NCI-H2196 treated with DMSO at 0.1 percent for 48 hours (cell line): ENCODE measurements around the gene CASD1.

ENCODE experiments used
- DNase-seq: peaks from one replicate; lab custom pipeline; 2025; ENCODE audit not compliant: unreplicated experiment; lab: John Stamatoyannopoulos, UW

Gene CASD1

DNA sequence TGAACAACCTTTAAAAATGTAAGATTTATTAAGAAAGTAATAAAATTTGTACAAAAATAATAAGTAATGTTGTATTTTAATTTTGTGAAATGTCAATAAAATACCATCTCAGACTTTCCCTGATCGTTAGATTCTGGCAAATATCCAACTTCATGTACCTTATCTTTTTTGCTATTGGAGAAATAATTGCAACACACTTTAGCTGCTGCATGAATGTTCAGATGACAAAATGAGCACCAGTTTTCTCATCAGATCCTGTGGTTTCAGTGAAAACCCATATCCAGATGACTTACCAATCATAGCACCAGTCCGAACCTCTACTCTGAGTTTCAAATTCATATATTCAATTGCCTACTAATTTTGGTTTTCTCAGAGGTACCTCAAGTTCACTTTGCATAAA, 69.9 kb downstream of the CASD1 start:
- DNase-seq, result no peak

DNA sequence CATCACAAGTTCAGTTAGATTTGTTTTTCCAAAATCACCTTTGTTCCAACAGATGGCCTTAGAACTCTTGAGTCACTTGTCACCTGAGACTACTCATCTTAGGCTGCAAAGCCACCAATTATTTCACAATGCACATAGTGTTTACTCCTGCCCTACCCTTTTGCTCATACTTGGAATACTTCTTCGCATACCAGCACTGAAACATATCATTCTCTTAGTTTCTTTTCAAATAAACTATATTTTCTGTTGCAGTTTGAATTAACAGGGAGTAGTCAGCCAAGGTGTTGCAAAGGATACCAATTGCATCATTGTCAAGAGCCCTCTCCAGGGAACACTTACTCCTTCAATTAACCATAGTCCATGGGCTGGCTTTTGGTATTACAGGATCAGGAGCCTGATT, 71.0 kb downstream of the CASD1 start:
- no peak for DNase-seq

DNA sequence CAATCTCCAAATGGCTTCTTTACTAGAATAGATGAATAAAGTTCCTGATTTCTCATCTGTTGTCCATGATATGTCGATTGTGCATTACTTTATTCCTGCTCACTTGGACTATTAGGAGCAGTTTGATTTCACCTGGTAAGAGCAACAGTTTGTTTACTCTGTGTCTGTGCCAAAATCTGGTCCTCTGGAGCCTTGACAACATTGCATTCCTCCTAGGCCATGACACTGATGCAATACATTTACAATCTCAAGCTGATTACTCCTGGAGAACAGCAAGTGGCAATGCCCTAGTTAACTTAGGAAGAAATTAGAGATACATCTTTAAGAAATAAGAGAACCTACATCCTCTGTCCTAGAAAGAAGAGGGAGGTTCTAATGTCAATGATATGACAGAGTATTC, 74.5 kb downstream of the CASD1 start:
- peak; percentile 63 for DNase-seq

DNA sequence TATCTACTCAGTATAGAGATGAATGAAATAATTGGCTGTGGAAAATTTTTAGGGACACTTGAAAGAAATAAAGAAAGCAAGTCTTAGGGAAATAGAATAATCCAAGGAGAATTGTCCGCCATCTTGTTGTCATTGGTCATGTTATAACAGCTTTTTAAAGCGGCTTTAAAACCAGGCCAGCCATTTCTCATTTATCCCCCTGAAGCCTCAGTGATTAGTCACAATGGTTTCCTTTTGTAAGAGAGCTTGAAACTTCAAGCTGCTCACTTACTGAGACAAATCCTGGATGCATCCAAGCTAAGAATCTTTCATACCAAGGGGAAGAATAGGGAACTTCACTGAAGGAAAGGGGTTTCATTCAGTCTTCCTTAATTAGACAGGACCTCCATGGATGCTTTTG, 78.5 kb downstream of the CASD1 start:
- no peak for DNase-seq

DNA sequence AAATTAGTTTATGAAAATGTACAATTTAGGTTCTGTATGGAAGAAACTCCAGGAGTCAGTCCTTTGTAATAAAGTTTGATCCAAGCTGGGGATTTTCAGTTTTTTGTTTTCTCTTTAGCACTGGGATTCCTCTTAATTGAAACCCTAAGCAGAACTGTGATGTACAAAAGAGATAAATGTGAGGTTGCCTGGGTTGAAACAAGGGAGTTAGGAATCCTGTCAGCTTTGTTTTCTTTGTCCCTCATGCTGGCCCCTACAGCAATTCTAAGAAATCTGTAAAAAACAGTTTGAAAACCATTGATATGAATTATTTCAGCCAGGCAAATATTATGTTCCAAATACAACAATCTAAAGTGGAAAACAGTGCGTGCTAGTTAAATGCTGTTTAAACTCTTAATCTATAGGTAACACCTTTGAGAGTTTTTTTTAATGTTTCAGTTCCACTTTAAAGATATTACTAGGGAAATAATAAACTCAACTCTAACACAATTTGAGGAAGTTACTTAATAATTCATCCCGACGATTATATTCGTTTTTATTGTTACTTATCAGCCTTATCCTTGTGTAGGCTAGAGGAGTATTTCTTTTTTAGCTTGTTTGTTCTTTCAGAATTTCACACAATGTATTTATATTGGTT, 81.0 kb downstream of the CASD1 start:
- DNase-seq, result no peak

GRCh38 chr7:94591176-94591575, 81.6 kb downstream of the CASD1 start:
- no peak for DNase-seq

DNA sequence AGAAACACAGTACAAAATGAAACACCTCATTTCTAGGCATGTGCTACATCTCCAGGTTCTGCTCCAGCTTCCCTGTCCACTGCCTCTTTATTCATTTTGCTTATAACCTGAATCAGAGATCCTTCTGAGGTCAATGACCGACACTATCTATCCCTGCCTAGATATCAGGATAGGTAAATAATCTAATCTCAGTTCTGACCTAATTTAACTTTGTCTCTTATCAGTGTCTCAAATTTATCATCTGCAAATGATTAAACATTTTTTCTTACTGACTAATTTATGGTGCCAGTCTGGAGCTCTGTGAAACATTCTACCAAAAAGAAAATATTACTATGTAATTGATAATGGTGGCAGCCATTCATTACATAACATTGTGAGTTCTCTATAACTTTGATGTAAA, 85.3 kb downstream of the CASD1 start:
- DNase-seq, result no peak

DNA sequence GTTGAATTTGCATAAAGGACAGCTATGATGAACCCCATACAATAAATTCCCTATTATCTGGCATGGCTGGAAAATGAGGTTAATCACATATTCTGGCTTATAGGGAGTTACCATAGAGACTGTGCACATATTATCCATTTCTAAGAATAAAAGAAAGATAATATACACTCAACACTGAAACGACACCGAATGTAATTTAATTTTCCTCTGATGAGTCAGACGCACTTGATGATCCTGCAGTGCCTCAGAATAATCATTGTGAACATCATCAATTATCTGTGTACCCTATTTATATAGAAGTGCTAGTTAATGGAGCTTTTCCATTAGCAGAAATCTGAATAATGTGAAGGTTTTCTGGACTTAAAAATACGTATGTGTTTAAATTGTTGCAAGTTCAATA, 86.1 kb downstream of the CASD1 start:
- DNase-seq, result no peak

GRCh38 chr7:94600267-94600666, 90.7 kb downstream of the CASD1 start:
- DNase-seq, result no peak

GRCh38 chr7:94602181-94602580, 92.6 kb downstream of the CASD1 start:
- DNase-seq, result no peak

- DNase-seq, result no peak
Measured at GRCh38 chr7:94605031-94605430, 95.4 kb downstream of the CASD1 start.
